WI38 (cell line): Measurements from ENCODE around the gene FREM2.
A peak's percentile ranks its signal among the peaks of the same experiment; 100 is the strongest.

ENCODE experiments used
- H3K4me3 ChIP-seq: 2 replicates; pipeline ENCODE4 v1.5.1; 2011; ENCODE audit warnings: low read depth, mild to moderate bottlenecking, control low read depth, low read length
- CTCF ChIP-seq: IDR thresholded peaks from 2 replicates; pipeline ENCODE4 v1.5.1; 2012; ENCODE audit warnings: low read depth, mild to moderate bottlenecking, control low read depth, low read length

FREM2 gene

DNA sequence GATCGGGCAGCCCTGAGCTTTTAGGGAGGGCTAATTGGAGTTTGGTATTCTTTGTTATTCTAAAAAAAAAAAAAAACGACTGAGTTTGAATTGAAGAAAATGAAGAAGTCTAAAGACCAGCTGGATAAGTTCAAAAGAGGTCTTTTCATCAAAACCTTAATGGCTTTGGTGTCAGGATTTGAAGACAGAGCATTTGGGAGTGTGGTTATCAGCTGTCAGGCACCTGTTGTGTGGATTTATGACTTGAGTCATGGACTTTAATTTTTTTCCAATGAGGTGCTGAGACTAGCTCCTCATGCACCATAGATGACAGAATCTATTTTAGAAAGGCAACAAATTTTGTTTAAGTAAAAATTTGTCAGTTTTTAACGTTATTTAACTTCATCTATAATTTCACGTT lies 72.5 kb downstream of the FREM2 start:
- no peak for TF ChIP-seq CTCF
- no peak overlapping the region for H3K4me3 ChIP-seq

GRCh38 chr13:38763446-38764381 lies 76.8 kb downstream of the FREM2 start:
- no peak overlapping the region for H3K4me3 ChIP-seq
- TF ChIP-seq CTCF: no peak

- no peak overlapping the region for H3K4me3 ChIP-seq
- TF ChIP-seq CTCF: no peak
Observed at GRCh38 chr13:38766799-38767198, 79.9 kb downstream of the FREM2 start.

DNA sequence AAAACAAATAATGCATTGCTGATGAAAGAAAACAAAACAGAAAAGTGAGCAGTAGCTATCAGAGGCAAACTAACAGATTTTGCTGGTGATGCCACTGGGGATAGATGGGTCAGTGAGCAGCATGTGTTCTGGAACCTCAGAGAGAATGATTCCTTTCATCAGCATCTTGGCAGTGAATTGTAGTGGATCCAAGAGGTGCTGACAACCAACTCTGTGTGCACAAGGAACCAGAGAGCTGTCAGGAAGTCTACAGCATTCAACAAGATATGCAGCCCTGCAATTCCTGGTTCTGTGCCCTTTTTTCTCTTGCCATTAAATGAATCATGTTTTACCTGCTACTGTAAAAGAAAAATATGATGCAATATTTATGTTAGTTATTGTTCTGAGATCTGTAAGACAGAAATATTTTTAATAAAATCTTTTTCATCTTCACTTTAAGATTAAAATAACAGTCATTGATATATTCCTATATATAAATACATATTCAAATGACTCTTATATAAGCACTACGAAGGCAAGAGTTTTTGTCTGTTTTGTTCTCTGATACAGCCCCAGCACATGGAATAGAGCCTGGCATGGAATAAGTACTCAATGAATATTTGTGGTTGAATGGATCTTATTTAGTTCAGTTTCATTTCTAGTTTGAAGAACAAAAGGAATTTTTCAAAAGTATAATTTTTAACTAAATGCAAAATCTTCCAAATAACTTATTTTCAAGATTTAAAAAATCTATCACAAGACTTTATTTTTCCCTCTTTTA lies 80.8 kb downstream of the FREM2 start:
- no peak overlapping the region for H3K4me3 ChIP-seq
- TF ChIP-seq CTCF: no peak

DNA sequence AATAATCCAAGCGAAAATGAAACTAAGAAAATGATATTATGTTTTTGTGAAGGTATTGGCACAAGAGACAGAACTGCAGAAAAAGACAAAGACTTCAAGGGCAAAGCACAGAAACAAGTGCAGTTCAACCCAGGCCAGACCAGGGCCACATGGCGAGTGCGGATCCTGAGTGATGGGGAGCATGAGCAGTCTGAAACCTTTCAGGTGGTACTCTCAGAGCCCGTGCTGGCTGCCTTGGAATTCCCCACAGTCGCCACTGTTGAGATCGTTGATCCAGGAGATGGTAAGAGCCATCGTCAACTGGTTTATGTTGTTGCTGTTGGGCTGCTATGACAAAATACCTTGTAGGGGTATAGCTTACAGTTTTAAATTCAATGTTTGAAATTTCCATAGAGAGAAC lies 82.6 kb downstream of the FREM2 start:
- H3K4me3 ChIP-seq: peak overlapping the region; percentile 27
- no peak for TF ChIP-seq CTCF

- no peak overlapping the region for H3K4me3 ChIP-seq
- no peak for TF ChIP-seq CTCF
Observed at GRCh38 chr13:38775085-38775484, 88.2 kb downstream of the FREM2 start.
